Activated T-cell treated with anti-CD3 and anti-CD28 coated beads for 48 hours (primary cell): ENCODE measurements around the gene P2RY11.

Source experiments
- DNase-seq: peaks from one replicate; pipeline ENCODE4 v3.0.0-alpha.2; 2020; ENCODE audit warnings: low read depth

Gene P2RY11

DNA sequence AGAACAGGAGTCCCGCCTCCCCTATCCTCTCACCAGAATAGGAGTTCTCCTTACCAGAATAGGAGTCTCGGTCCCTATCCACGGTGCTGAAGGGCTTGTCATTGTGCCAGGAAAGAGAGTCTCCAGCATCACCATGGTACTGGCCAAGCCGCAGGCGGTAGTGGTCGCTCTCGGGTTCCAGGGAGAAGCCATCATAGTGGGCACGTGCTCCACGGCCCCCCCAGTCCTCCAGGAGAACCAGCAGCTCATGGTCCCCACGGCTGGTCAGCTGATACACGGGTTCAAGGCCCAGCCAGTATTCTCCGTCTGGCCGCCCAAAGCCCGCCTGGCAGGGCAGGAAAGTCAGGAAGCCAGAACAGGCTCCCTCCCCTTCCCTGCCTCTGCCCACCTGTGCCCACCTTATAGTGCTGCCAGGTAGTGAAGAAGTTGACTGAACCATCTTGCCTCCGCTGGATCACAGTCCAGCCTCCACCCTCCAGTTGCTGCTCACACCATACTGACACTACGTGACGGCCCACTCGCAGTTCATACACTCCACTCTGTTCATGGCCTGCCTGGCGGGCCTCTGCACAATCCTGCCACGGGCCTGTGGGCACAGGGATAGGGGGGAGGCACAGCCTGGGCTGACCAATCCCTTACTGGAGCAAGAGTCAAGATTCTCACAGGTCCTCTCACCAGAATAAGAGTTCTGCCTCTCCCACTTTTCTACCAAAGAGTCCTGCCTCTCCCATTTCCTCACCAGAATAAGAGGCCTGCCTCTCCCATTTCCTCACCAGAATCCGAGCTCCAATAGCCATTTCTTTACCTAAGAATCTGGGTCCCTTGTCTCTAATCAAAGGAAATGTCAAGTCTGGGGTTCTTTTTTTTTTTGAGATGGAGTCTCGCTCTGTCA is 18.0 kb upstream of the P2RY11 start:
- DNase-seq, result no peak

DNA sequence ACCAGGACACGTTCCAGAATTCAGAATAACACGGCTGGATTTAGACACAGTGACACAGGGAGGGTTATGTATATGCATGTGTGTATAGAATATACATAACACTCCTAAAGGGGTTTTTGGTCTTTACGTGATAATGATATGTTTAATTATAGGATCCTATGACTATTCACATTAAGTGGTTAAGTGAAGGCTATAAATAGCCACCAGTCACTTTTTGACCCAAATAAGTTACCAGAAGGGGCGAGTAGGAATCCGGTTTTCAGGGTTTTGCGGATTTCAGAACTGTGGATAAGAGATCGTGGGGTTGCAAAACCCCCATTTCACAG is 15.9 kb upstream of the P2RY11 start:
- no peak for DNase-seq

DNA sequence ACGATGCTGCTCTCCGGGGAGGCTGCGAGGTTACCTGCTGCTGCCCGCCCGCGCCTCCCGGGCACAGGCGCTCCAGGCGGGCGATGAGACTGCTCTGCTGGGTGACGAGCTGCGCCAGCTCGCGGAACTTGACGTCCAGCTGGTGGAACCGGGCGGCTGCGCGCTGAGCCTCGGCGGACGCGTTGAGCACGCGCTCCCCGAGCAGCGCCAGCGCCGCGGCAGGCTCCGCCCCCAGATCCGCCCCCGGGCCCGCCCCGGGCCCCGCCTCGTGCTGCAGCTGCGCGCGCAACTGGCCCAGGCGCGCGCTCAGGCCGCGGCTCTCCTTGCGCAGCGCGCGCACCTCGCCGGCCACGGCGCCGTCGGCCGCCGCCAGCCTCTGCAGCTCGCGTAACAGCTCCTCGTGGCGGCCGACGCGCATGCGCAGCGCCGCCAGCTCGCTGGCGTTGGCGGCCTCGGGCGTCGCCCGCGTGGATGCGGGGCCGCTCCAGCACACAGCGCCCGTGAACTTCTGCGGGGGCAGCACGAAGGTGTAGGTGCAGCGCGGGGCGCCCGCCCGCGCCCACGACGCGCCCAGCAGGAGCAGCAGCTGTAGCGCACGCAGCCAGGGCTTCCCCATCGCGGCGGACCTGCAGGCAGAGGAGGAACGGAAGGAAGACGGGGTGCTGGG is 15.4 kb upstream of the P2RY11 start:
- peak; percentile 93 for DNase-seq

DNA sequence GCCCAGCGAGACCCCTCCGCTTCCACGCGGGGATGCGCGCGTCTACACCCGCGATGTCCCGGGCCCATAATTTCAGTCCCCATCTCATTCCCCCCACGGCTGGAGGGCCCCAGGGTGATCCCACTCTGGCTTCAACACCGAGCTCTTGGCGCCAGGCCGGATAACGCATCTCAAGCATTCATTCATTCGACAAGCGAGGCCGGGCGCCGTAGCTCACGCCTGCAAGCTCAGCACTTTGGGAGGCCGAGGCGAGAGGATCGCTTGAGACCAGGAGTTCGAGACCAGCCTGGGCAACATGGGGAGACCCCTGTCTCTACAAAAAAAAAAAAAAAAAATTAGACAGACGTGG is 14.9 kb upstream of the P2RY11 start:
- no peak for DNase-seq

- DNase-seq, result no peak
Observed at GRCh38 chr19:10100163-10100785, 11.2 kb upstream of the P2RY11 start.

GRCh38 chr19:10102787-10103236 is 8.7 kb upstream of the P2RY11 start:
- no peak for DNase-seq

DNA sequence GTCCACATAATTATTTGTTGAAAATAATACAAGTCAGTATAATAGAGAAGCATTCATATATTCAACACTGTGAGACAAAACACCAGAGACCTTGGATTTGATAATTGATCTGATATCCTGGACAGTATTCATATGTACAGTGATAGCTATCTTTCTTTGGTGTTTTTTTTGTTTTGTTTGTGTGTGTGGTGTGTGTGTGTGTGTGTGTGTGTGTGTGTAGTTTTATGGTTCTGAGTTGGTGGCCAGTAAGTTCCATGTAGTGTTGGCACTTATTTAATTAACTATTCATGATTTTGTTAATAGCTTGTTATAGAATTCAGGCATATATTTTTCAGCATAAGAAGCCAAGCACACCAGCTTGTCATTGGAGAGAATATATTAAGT is 7.4 kb upstream of the P2RY11 start:
- DNase-seq, result no peak

DNA sequence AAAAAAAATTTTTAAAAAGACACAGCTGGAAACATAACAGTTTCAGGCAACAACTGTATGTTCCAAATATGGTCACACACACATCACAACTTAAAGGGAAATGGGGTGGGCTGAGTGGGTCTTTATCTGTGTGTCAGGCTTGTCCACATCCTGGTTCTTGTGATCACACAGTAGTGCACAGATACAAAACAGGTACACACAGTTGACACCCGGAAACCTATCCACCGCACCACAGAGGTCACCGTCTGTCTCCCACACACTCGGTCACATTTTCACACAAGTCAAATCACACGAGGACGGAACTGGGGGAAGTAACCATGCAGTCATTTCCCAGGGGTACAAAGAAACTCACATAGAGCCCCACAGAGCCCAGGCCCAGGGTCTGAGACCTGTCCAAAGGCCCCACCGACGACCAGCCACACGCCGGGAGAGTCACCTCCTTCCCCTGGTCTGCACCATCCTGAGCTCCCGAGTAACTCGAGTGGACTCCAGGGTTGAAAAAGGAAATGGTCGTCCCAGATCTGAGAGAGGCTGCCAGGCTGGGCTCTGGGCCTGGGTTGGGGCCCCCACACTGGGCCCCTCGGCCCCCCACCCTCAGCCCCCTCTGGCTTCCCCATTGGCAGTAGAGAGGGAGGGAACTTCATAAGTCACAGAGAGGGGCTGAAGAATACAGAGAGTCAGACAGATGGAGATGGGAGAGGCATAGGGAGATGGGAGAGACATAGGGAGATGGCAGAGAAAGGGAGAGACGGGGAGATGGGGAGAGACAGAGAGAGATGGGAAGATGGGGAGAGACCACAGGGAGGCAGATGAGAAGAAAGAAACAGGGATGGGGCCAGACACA is 6.6 kb upstream of the P2RY11 start:
- DNase-seq, result peak; percentile 69

DNA sequence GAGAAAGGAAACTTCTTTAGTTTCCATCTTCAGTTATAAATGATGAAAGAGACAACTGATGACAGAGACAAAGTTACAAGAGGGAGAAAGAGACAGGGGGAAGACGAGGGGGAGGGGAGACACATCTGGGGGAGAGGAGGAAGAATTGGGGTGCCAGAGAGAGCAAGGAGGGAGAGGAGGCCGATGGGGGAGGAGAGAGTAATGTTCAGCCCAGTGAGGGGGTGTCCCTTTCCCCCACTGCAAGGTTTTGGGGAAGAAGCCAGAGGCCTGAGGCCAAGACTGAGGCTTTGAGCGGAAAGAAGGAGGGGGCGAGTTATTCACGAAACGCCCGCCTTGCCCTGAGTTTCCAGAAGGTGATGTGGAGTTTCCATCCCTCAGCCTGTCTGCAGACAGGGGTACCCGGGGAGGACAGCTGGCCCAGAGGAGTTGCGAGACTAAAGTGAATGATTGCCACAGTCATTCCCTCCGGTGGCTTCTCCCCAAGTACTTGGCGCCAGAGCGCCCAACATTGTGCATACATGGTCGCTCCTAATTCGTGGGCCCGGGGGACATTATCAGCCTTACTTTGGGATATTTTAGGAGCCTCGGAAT is 5.9 kb upstream of the P2RY11 start:
- peak; percentile 79 for DNase-seq

- DNase-seq, result peak; percentile 94
Observed at GRCh38 chr19:10106100-10106936, 5.2 kb upstream of the P2RY11 start, which contains the start of gene PPAN. Gene PPAN (plus strand): TSS chr19:10106362. CDS start chr19:10106395, 33 bp downstream.

DNA sequence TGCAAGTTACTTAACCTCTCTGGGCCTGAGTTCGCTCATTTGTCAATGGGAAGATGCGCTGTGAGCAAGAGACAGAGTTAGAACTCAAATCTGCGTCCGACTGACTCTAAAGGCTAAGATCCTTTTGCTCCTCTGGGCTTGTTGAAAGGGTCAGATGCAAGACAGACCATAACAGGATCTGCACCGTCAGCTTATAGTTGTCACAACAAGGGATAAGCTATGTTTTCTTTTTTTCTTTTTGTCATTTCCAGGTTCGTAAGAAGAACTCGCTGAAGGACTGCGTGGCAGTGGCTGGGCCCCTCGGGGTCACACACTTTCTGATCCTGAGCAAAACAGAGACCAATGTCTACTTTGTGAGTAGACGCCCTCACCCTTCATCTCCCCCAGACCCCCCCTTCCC is 4.2 kb upstream of the P2RY11 start:
- no peak for DNase-seq

- DNase-seq, result no peak
Observed at GRCh38 chr19:10107817-10108367, 3.6 kb upstream of the P2RY11 start.

DNA sequence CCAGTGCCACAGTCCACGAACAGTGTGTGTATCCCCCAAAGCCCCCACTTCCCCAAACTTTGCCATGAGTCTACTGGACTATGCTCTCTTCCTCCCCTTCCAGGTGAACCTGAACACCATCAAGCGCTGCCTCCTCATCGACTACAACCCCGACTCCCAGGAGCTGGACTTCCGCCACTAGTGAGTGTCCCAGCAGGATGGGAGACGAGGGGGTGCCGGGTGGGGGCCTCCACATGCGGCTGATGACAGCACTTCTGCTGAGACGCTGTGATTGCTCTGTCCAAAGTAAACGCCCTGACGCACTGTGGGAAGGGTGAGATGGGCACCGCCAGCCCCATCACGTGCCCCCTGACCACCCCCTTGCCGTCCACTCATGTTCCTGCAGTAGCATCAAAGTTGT is 2.0 kb upstream of the P2RY11 start:
- DNase-seq, result no peak

GRCh38 chr19:10110076-10110971 is 1.2 kb upstream of the P2RY11 start:
- no peak for DNase-seq

DNA sequence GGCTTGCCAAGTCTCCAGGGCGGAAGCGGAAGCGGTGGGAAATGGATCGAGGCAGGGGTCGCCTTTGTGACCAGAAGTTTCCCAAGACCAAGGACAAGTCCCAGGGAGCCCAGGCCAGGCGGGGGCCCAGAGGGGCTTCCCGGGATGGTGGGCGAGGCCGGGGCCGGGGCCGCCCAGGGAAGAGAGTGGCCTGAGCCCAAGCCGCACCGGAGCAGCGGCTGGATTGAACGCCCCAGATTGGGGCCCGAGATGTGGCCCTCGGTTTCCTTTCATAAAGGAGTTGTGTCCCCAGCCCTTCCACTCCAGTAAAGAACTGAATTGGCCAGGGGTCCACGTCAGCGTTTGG is 548 bp upstream of the P2RY11 start:
- DNase-seq, result no peak

- peak; percentile 64 for DNase-seq
Observed at GRCh38 chr19:10112037-10112761, 706 bp downstream of the P2RY11 start.

DNA sequence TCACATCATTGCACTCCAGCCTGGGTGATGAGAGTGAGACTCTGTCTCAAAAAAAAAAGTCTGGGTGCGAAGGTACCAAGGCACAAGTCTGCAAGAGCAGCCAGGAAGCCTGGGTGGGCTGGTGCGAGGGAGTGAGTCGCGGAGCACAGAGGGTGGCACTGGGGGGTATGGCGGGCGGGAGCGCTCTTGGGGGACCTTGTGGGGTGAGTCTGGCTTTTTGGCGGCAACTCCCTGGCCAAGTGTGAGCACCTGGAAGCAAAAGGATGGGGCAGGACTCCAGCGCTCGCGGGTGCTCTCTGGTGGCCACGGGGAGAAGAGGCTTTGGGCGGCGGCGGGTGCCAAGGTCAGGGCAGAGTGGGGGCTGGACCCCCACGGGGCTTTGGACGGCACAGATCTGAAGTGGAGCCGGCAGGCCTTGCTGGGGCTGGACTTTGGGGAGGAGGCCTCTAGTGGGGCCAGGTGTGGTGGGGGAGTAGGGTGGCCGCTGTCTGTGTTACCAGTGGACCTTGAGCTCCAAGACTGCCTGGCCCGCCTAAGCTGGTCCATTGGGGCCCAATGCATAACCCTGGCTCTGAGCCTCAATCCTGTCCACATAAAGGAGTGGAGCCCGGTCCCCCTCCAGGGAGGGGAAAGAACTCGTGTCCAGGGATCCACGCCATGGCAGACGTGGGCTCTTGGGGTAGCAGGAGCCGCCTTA is 1.6 kb downstream of the P2RY11 start:
- peak; percentile 74 for DNase-seq

- DNase-seq, result no peak
Observed at GRCh38 chr19:10113592-10113963, 2.1 kb downstream of the P2RY11 start.
